Heart left ventricle (tissue), 16 donors: Measurements from ENCODE around the gene LONRF2. TPM values are rescaled to one million over a fixed set of nuclear protein-coding genes. Genes with fewer than 3 reads are reported as not detected.

Experiments
- ATAC-seq, 4 donors: fragments of 200-7000 bp; cut with Tn5 transposase; one replicate each; pipeline ENCODE4 v1.9.1; 2020 to 2022; ENCODE audit warnings: moderate library complexity in 4 of 4, mild to moderate bottlenecking in 3 of 4, moderate number of reproducible peaks in 1 of 4
- DNase-seq, 5 donors: peaks; one replicate each; pipeline ENCODE4 v3.0.0-alpha.2; 2020
- H3K27ac ChIP-seq, 12 donors: fragments of 200-600 bp; sonication (generic) in 4 of 12; one replicate each; pipeline versions ENCODE4 v1.5.0 to v1.8.0; 2016 to 2022; ENCODE audit warnings: mild to moderate bottlenecking in 2 of 12
- H3K27me3 ChIP-seq, 9 donors: fragments of 200-600 bp; sonication (generic) in 2 of 9; one replicate each; pipeline versions ENCODE4 v1.5.1 to v1.8.0; 2016 to 2022; ENCODE audit warnings: mild to moderate bottlenecking in 3 of 9
- H3K36me3 ChIP-seq, 9 donors: fragments of 200-600 bp; sonication (generic) in 2 of 9; one replicate each; pipeline versions ENCODE4 v1.5.0 to v1.8.0; 2018 to 2022; ENCODE audit warnings: mild to moderate bottlenecking in 2 of 9
- H3K4me1 ChIP-seq, 12 donors: fragments of 200-600 bp; sonication (generic) in 4 of 12; one replicate each; pipeline versions ENCODE4 v1.5.0 to v1.8.0; 2016 to 2022; ENCODE audit warnings: mild to moderate bottlenecking in 3 of 12
- H3K4me3 ChIP-seq, 12 donors: fragments of 200-600 bp; sonication (generic) in 4 of 12; one replicate each; pipeline versions ENCODE4 v1.5.0 to v1.8.0; 2017 to 2022; ENCODE audit warnings: mild to moderate bottlenecking in 9 of 12, moderate library complexity in 4 of 12
- H3K9me3 ChIP-seq, 12 donors: fragments of 200-600 bp; sonication (generic) in 4 of 12; one replicate each; pipeline versions ENCODE4 v1.5.0 to v1.8.0; 2016 to 2022; ENCODE audit warnings: mild to moderate bottlenecking in 1 of 12
- POLR2A ChIP-seq, 2 donors: fragments of 450-650 bp; IDR thresholded peaks; one replicate each; pipeline ENCODE4 v1.6.1; 2017; ENCODE audit warnings: antibody characterized with exemption in 2 of 2, mild to moderate bottlenecking in 2 of 2, moderate library complexity in 2 of 2
- WGBS, 4 donors: extraction: QIAGEN DNeasy Blood & Tissue Kit in 2 of 4; methylation state at CpG; one replicate each; pipeline versions ENCODE4 v1.1.5 to v1.1.7; 2013 to 2018; 5-methylcytosine and 5-hydroxymethylcytosine counted together
- intact Hi-C, 10 donors: fragments of 100-400 bp; cut with DNase I; formaldehyde crosslinking; loops; one replicate each; pipeline versions ENCODE4 v1.11.1 to v1.14.2; 2022
- polyA plus RNA-seq, 2 donors: library from polyadenylated mRNA; stranded (reverse); fragments of 200-250 nt; gene quantifications; one replicate each; pipeline ENCODE4 v1.2.3, GENCODE V29; 2013
- total RNA-seq, 9 donors: library from RNA; depleted of rRNA in 2 of 9; stranded (reverse); fragments of >200 nt in 2 of 9; fragmentation: NEBNext Ultra II Directional in 3 of 9; extraction: Animal tissue kit (Norgen Biotek cat#: 25700) in 3 of 9; gene quantifications; one replicate each; pipeline versions ENCODE4 v1.1.0 to v1.2.4, GENCODE V29; 2016 to 2023
- TF ChIP-seq, protein P1 (sequence below), 12 donors: fragments of 200-600 bp; sonication (generic) in 4 of 12; IDR thresholded peaks; one replicate each; pipeline versions ENCODE4 v1.5.0 to v1.8.0; 2018 to 2022; ENCODE audit warnings: antibody characterized with exemption in 12 of 12, mild to moderate bottlenecking in 5 of 12
- donor health status: ischemic (EF 13 %, LVEDD 7.1; RV severe dilation, severe dysfunction).
- donor health status: healthy with polysubstance abuse.
- donor health status: DM: no; HTN: yes; CAD: no.
- donor health status: DM: no; HTN: no; CAD: no.
- donor health status: ischemic (EF 25% LVEDD 6.9; RV normal size, moderate dysfunction).
- donor health status: ischemic (EF 25% LVEDD 5.7; RV mildly dilated, moderate dysfunction).
- donor health status: healthy.
- donor health status: DM: yes; HTN: yes; CAD: no.
- donor health status: ischemic (EF 35%, LVEDD 5.7; RV mildly dilated, moderate dysfunction).
- donor health status: nonischemic (EF 11% LVEDD 7.7; RV severe dilation, severe dysfunction).
- donor health status: DM: yes; HTN: yes; CAD: no.
- donor health status: PGD.
- donor health status: ischemic (EF 29% LVEDD 5.4; RV normal size, mild dysfunction).
- donor health status: nonischemic (EF 23%, LVEDD 6.1; RV moderate dilation, normal function).

Gene LONRF2
- total and polyA plus RNA-seq, 11 donors, result 2.4 to 29.7 (median 16.5) TPM

DNA sequence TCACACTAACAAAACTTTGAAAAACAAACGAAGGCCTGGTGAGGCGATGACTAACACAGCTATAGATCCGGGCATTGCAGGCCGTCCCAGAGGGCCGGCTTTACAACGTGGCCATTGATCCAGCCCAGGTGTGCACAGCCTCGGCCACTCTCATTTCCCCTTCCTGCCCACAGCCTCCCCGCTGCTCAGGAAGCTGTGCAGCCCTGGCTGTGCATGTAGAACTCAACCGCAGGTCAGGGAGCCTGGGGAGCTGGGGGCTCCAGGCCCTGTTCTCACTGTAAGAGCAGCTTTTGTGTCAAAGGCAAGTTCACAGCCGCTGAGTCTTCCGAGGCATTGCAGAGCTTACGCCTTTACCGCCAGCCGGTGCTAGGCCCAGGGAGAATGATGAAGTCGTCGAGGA, 87.2 kb downstream of the LONRF2 start:
- Histone ChIP-seq H3K27ac (no peak overlapping the region), H3K36me3 (no peaks in the 10 kb centered on the region), H3K27me3 (no peaks in the 10 kb centered on the region), H3K9me3 (no peaks in the 10 kb centered on the region), H3K4me1 (no peaks in the 10 kb centered on the region), H3K4me3 (no peak overlapping the region)
- 72 to 75% (median 73%) methylated on average over 16 of the region's 16 CpGs for WGBS, 4 donors
- ATAC-seq (no peak), DNase-seq (no peak)
- no peak for TF ChIP-seq POLR2A (IDR thresholded peaks at IDR 0.05)
- TF ChIP-seq, protein P1, sequence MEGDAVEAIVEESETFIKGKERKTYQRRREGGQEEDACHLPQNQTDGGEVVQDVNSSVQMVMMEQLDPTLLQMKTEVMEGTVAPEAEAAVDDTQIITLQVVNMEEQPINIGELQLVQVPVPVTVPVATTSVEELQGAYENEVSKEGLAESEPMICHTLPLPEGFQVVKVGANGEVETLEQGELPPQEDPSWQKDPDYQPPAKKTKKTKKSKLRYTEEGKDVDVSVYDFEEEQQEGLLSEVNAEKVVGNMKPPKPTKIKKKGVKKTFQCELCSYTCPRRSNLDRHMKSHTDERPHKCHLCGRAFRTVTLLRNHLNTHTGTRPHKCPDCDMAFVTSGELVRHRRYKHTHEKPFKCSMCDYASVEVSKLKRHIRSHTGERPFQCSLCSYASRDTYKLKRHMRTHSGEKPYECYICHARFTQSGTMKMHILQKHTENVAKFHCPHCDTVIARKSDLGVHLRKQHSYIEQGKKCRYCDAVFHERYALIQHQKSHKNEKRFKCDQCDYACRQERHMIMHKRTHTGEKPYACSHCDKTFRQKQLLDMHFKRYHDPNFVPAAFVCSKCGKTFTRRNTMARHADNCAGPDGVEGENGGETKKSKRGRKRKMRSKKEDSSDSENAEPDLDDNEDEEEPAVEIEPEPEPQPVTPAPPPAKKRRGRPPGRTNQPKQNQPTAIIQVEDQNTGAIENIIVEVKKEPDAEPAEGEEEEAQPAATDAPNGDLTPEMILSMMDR (IDR thresholded peaks at IDR 0.05), result no peak
- intact Hi-C loops, result loop anchor here in 2 of 10 donors (5.0 to 10.0 kb wide), 2 partner anchors 58 to 120 kb away; no protein-coding TSS in a partner anchor

DNA sequence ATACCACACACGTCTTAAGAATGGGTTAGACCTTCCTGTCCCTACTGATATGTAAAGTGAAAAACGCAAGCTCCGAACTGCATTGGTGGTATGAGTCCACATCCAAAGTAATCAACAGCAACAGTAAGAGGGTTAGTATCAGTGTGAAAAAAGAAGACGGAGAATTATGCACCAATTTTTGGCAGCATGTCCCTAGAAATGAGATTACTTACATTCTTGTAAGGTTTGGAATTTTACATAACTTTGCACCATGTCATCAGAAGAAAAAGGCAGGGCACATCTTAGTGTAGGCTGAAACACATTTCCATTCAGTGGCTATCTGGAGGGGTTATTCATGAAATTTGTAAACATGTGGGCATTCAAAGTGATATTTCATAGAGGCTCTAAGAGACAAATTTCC, 88.2 kb downstream of the LONRF2 start:
- WGBS, 4 donors, result 75 to 89% (median 80%) methylated on average over 4 of the region's 4 CpGs
- Histone ChIP-seq H3K27ac (no peak overlapping the region), H3K4me3 (no peak overlapping the region), H3K27me3 (no peaks in the 10 kb centered on the region), H3K9me3 (no peaks in the 10 kb centered on the region), H3K36me3 (no peaks in the 10 kb centered on the region), H3K4me1 (no peaks in the 10 kb centered on the region)
- DNase-seq (no peak), ATAC-seq (no peak)
- TF ChIP-seq POLR2A (IDR thresholded peaks at IDR 0.05), result no peak
- intact Hi-C loops, result loop anchor here in 1 of 10 donors (10.0 kb wide), 1 partner anchor 119 kb away; no protein-coding TSS in a partner anchor

DNA sequence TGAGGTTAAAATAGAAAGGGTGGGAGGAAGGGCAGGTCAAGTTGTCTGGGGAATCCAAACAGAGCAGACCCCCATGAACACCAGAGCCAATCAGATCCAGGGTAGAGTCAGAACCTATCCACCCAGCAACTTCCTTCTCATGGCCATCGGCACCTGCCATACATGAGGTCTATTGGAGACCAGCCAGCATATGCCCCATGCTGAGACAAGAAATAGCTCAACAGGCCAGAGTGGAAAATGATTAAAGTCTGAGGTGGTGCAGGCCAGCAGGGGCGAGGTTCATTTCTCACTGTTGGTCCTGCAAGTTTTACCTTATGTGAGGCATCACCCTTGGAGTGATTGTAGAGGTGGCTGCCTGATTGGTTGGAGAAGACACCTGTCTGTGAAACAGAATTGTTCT, 89.2 kb downstream of the LONRF2 start:
- no peak for DNase-seq
- no peak for ATAC-seq
- no peak for TF ChIP-seq POLR2A (IDR thresholded peaks at IDR 0.05)
- TF ChIP-seq, protein P1 (IDR thresholded peaks at IDR 0.05), result no peak
- H3K27ac ChIP-seq, result no peak overlapping the region
- H3K27me3 ChIP-seq, result no peaks in the 10 kb centered on the region
- no peak overlapping the region for H3K4me3 ChIP-seq
- intact Hi-C loops, result loop anchor here in 1 of 10 donors (10.0 kb wide), 1 partner anchor 118 kb away; no protein-coding TSS in a partner anchor
- H3K9me3 ChIP-seq, result no peaks in the 10 kb centered on the region
- H3K4me1 ChIP-seq, result no peaks in the 10 kb centered on the region
- 65 to 78% (median 73%) methylated on average over 2 of the region's 2 CpGs for WGBS, 4 donors
- no peaks in the 10 kb centered on the region for H3K36me3 ChIP-seq

DNA sequence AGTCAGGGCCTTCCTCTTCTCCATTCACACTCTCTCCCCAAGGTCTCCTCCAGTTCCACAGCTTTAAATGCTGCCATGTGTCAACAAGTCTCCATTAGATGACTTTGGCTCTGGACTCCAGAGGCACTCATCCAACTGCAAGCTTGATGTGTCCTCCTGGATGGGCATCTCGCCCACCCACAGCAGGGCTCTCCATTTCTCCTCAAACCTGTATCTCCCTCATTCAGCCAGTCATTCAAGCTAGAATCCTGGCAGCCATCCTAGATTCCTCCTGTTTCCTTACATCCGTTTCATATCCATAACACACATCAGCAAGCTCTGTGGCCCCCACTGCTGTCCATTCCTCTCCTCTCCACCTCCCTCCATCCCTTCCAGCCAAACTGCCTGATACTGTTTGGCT, 91.5 kb downstream of the LONRF2 start:
- Histone ChIP-seq H3K27me3 (no peaks in the 10 kb centered on the region), H3K4me3 (no peak overlapping the region), H3K36me3 (no peaks in the 10 kb centered on the region), H3K4me1 (no peaks in the 10 kb centered on the region), H3K9me3 (no peaks in the 10 kb centered on the region), H3K27ac (no peak overlapping the region)
- intact Hi-C loops, result loop anchor here in 1 of 10 donors (10.0 kb wide), 1 partner anchor 116 kb away; no protein-coding TSS in a partner anchor
- ATAC-seq (no peak), DNase-seq (no peak)
- TF ChIP-seq, protein P1 (IDR thresholded peaks at IDR 0.05), result no peak
- no peak for TF ChIP-seq POLR2A (IDR thresholded peaks at IDR 0.05)
- 39 to 52% (median 47%) methylated on average over 2 of the region's 2 CpGs for WGBS, 4 donors

DNA sequence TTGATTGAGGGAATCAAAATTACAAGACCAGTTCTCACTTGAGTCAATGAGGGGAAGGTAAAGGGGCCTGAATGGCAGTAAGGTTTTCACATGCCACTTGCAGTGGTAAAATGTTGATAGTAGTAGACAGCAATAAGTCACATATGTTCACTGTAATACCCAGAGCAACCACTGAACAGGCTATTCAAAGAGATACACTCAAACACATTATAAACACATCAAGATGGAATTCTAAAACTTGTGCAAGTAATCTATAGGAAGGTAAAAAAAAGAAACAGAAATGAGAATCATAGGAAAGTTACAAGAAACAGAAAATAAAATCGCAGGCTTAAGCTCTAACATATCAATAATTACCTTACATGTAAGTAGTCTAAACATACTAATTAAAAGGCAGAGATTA, 93.3 kb downstream of the LONRF2 start:
- H3K4me3 ChIP-seq, result no peak overlapping the region
- WGBS, 4 donors, result 95 to 100% (median 96%) methylated on average over 1 of the region's 1 CpG
- H3K9me3 ChIP-seq, result no peaks in the 10 kb centered on the region
- no peaks in the 10 kb centered on the region for H3K36me3 ChIP-seq
- TF ChIP-seq, protein P1 (IDR thresholded peaks at IDR 0.05), result peak in 2 of 12 donors; percentile 7 to 21
- no peak for TF ChIP-seq POLR2A (IDR thresholded peaks at IDR 0.05)
- no peak overlapping the region for H3K27ac ChIP-seq
- DNase-seq (no peak), ATAC-seq (no peak)
- intact Hi-C loops, result loop anchor here in 1 of 10 donors (10.0 kb wide), 1 partner anchor 124 kb away; no protein-coding TSS in a partner anchor
- no peaks in the 10 kb centered on the region for H3K4me1 ChIP-seq
- H3K27me3 ChIP-seq, result no peaks in the 10 kb centered on the region
